ENCODE data around the gene DDI1.

GRCh38 chr11:104086621-104087020 is 50.2 kb downstream of the DDI1 start:
- TF ChIP-seq ZBTB26 (CRISPR knock-in tag; IDR thresholded peaks at IDR 0.05; ENCODE audit: borderline replicate concordance) (no peak), ELK4 (CRISPR knock-in tag; IDR thresholded peaks at IDR 0.05; ENCODE audit: borderline replicate concordance) (no peak), SRF (IDR thresholded peaks at IDR 0.05; ENCODE audit: low read depth, low read length) (no peak), GLI4 (CRISPR knock-in tag; IDR thresholded peaks at IDR 0.05; ENCODE audit: borderline replicate concordance) (no peak)
- TF ChIP-seq, protein P1, sequence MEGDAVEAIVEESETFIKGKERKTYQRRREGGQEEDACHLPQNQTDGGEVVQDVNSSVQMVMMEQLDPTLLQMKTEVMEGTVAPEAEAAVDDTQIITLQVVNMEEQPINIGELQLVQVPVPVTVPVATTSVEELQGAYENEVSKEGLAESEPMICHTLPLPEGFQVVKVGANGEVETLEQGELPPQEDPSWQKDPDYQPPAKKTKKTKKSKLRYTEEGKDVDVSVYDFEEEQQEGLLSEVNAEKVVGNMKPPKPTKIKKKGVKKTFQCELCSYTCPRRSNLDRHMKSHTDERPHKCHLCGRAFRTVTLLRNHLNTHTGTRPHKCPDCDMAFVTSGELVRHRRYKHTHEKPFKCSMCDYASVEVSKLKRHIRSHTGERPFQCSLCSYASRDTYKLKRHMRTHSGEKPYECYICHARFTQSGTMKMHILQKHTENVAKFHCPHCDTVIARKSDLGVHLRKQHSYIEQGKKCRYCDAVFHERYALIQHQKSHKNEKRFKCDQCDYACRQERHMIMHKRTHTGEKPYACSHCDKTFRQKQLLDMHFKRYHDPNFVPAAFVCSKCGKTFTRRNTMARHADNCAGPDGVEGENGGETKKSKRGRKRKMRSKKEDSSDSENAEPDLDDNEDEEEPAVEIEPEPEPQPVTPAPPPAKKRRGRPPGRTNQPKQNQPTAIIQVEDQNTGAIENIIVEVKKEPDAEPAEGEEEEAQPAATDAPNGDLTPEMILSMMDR (CRISPR knock-in tag; IDR thresholded peaks at IDR 0.05) = no peak
